ENCODE data around the gene SCT.

- TF ChIP-seq CTCF (conservative IDR thresholded peaks at IDR 0.05) (peak; percentile 85), ZFX (IDR thresholded peaks at IDR 0.05) (no peak)
Measured at GRCh38 chr11:662689-663274, 35.8 kb upstream of the SCT start.
